ENCODE measurements around the gene PRR12.

PRR12 gene

DNA sequence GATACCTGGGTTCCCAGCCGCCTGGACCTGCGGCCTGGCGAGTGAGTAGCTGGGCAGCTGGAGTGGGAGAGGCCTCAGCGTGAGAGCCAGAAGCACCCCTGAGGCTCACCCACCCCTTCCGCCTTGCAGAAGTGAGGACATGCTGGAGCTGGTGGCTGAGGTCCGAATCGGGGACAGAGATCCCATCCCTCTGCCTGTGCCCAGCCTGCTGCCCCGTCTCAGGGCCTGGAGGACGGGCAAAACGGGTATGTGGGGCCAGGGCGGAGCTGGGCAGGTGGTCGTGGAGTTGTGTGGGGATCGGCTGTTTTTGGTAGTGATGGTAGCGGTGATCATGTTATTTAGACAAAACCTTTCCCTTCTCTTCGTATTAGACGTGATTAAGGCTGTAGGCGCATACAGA lies 55.6 kb downstream of the PRR12 start:
- no peak for DNase-seq

DNA sequence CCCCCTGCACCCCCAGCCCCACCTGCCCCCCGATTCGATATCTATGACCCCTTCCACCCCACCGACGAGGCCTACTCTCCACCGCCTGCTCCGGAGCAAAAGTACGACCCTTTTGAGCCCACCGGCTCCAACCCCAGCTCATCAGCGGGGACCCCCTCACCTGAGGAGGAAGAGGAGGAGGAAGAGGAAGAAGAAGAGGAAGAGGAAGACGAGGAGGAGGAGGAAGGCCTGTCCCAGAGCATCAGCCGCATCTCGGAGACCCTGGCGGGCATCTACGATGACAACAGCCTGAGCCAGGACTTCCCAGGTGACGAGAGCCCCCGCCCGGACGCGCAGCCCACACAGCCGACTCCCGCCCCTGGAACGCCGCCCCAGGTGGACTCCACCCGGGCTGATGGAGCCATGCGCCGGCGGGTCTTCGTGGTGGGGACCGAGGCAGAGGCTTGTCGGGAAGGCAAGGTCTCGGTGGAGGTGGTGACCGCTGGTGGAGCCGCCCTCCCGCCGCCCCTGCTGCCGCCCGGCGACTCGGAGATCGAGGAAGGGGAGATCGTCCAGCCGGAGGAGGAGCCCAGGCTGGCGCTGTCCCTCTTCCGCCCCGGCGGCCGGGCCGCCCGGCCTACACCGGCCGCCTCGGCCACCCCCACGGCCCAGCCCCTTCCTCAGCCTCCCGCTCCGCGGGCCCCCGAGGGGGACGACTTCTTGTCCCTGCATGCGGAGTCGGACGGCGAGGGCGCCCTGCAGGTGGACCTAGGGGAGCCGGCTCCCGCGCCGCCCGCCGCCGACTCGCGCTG lies 60.2 kb downstream of the PRR12 start:
- DNase-seq: no peak

DNA sequence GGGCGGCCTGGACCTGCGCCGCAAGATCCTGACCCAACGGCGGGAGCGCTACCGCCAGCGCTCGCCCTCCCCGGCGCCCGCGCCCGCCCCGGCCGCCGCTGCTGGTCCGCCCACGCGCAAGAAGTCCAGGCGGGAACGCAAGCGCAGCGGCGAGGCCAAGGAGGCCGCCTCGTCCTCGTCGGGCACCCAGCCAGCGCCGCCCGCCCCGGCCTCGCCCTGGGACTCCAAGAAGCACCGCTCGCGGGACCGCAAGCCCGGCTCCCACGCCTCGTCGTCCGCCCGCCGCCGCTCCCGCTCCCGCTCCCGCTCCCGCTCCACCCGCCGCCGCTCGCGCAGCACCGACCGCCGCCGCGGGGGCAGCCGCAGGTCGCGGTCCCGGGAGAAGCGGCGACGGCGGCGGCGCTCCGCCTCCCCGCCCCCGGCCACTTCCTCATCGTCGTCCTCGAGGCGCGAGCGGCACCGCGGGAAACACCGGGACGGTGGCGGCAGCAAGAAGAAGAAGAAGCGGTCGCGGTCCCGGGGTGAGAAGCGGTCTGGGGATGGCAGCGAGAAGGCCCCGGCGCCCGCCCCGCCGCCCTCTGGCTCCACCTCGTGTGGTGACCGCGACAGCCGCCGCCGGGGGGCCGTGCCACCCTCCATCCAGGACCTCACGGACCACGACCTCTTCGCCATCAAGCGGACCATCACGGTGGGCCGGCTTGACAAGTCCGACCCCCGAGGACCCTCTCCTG lies 61.0 kb downstream of the PRR12 start:
- DNase-seq: no peak

DNA sequence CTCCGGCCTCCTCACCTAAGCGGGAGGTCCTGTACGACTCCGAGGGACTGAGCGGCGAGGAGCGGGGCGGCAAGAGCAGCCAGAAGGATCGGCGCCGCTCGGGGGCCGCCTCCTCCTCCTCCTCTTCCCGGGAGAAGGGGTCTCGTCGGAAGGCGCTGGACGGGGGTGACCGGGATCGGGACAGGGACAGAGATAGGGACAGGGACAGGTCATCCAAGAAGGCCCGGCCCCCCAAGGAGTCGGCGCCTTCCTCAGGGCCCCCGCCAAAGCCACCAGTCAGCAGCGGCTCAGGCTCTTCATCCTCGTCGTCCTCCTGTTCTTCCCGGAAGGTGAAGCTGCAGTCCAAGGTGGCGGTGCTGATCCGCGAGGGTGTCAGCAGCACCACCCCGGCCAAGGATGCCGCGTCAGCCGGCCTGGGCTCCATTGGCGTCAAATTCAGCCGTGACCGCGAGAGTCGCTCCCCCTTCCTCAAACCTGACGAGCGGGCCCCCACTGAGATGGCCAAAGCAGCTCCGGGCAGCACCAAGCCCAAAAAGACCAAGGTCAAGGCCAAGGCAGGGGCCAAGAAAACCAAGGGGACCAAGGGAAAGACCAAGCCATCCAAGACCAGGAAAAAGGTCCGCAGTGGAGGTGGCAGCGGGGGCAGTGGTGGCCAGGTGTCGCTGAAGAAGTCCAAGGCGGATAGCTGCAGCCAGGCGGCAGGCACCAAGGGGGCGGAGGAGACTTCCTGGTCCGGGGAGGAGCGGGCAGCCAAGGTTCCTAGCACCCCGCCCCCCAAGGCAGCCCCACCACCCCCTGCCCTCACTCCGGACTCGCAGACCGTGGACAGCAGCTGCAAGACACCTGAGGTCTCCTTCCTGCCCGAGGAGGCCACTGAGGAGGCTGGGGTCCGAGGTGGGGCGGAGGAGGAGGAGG lies 61.8 kb downstream of the PRR12 start:
- no peak for DNase-seq

DNA sequence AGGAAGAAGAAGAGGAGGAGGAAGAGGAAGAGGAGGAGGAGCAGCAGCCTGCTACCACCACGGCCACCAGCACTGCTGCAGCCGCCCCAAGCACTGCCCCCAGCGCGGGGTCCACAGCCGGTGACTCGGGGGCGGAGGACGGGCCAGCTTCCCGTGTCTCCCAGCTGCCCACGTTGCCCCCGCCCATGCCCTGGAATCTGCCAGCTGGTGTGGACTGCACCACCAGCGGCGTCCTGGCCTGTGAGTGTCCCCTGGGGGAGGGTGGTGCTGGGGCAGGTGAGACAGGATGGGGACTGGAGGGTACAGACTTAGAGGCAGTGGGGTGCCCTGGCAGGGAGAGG lies 62.5 kb downstream of the PRR12 start:
- DNase-seq: no peak

DNA sequence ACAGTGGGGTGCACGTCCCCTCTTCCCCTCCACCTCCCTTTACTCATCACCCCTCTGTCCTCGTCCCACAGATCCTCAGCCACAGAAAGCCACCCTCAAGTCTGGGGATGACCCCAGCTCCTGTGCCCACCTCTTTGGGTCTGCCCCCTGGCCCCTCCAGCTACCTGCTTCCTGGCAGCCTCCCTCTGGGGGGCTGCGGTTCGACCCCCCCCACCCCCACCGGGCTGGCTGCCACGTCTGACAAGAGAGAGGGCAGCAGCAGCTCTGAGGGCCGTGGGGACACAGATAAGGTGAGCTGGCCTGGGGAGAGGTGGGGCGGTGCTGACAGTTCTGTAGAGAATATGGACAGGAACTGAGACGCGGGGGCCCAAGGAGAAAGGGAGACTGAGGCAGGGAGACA lies 63.6 kb downstream of the PRR12 start:
- no peak for DNase-seq

DNA sequence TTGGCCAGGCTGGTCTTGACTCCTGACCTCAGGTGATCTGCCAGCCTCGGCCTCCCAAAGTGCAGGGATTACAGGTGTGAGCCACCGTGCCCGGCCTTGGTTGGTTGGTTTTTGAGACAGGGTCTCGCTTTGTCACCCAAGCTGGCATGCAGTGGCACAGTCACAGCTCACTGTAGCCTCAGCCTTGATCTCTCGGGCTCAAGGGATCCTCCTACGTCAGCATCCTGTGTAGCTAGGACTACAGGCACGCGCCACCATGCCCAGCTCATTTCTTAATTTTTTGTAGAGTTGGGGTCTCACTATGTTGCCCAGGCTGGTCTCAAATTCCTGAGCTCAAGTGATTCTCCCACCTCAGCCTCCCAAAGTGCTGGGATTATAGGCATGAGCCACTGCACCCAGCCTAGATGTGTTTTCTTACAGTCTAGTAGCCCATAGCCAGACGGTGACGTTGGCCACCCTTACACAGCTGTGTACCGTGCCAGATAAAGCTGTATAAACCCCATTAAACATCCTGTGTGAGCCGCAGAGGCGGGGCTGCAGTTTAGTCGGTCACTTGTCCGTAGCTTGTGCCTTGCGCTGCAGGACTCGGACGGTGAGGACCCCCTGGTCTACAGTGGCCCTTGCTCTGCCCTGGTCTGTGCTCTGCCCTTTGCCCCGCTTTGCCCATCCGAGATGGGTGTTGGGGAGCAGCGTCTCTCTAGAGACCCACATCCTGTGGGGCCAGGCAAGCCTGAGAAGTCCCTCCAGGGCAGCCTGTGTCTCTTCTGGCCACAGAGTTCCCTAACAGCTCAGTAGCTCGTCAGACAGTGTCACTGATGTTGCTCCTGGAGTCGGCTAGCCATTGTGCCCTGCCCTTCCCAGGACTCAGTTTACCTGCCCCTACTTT lies 64.8 kb downstream of the PRR12 start:
- DNase-seq: no peak

DNA sequence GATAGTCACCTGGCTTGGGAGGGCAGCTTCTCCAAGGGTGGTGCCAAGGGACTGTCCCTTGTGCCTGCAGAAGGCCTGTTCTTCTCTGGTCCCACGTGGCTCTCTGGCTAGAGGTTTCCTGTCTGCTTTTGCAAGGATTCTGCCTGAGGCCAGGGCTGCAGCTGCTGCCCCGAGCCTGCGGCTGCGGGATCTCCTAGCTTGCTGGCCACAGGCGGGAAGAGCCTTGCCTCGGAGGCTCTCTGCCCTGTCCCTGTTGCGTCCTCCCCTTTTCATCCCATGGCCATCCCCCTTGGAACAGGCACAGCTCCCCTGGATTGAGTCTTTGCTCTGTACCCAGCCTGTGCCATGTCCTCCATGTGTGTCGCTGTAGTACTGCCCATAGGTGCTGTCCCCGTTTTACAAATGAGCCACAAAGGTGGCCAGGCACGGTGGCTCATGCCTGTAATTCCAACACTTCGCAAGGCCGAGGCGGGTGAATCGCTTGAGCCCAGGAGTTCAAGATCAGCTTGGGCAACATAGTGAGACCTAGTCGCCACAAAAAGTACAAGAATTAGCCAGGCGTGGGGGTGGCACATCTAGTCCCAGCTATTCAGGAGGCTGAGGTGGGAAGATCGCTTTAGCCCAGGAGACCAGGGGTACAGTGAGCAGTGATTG lies 65.6 kb downstream of the PRR12 start:
- no peak for DNase-seq

DNA sequence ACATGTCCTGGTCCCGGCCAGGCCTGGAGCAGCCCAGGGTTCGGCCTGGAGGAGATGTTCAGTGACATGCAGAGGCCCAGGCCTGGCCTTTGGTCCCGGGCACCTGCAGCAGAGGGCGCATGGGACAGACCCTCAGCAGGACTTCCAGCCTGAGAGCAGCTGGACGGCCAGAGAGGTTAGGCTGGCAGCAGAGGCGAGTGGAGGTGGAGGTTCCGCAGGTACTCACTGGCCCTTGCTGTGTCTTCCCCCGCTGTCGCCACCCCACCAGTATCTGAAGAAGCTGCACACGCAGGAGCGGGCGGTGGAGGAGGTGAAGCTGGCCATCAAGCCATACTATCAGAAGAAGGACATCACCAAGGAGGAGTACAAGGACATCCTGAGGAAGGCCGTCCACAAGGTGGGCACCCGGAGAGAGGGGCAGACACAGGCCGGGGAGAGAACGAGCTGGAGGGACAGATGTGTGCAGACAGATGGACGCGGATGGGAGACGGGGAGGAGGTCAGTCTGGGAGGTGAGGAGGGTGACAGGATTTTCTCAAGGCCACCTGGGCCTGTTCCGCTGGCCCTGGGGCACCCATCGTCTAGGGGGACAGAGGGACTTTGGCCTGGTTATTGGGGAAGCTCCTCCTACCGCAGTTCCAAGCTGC lies 66.6 kb downstream of the PRR12 start:
- no peak for DNase-seq

DNA sequence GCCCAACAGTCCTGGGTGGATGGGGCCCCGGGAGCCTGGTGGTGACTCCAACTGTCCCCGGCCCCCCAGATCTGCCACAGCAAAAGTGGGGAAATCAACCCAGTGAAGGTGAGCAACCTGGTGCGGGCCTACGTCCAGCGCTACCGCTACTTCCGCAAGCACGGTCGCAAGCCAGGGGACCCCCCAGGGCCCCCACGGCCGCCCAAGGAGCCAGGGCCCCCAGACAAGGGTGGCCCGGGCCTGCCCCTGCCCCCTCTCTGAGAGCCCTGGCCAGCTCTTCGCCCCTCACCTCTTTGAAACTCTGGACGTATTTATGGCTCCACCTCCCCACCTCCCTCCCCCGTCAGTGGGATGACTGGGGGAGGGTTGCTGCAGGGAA lies 67.1 kb downstream of the PRR12 start:
- DNase-seq: no peak

DNA sequence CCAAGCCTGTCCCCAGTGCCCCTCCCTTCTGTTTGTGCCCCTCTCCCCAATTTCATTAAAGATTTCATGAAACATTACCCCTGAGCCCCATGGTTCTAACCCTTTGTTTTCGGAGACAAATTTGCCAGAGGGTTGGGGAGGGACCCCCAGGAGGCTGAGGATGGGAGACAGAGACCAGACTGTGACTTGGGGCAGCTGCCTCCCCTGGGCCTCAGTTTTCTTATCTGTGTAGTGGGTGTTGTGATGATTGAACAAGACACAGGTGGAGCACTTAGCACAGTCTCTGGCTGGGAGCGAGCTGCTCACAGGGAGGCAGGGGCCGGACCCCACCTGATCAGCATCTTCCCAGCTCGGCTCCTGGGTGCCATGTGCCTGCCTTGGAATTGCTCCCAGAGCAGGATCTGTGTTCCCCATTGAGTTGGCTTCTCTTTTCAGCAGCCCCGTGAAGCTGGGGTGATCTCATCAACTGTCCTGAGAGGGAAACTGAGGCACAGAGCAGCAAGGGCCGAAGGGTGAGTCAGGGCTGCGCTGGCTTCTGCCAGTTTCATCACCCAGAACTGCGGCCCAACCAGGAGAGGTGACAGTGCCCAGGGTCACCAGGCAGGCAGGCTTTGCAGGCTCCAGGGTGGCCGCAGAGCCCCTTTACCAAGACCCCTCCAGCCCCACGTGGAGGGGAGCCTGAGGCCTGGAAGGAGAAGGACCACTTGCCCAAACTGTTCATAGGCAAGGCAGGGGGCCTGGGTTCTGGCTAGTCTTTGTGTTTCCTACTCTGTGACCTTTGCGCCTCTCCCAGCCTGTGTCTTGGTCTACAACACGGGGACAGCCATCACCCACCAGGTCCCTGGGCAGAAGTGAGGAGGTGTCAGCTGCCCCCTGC lies 67.8 kb downstream of the PRR12 start:
- no peak for DNase-seq

DNA sequence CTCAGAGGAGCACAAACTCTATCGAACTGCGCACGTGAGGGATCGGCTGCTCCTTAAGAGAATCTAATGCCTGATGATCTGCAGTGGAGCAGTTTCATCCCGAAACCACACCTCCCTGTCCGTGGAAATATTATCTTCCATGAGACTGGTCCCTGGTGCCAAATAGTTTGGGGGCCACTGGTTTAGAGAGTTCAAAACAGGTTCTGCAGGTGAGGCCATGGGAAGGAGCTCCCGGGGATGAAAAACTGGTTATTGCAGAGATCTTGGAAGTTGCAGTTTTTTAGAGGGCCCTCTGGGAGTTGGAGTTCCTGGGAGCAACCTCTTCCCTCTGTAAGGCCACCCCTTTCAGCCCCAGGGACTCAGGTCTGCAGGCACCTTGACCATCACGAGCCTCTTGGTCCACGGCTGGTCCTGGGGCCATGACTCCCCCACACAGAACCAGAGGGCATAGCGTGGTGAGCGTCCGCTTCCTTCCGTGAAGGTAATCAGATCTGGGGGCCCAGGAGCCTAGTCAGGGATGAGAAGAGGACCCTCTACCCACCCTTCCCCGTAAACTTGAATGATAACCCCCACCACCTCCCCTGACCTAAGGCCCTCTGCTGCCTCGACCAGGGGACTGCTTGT lies 69.5 kb downstream of the PRR12 start:
- DNase-seq: no peak

DNA sequence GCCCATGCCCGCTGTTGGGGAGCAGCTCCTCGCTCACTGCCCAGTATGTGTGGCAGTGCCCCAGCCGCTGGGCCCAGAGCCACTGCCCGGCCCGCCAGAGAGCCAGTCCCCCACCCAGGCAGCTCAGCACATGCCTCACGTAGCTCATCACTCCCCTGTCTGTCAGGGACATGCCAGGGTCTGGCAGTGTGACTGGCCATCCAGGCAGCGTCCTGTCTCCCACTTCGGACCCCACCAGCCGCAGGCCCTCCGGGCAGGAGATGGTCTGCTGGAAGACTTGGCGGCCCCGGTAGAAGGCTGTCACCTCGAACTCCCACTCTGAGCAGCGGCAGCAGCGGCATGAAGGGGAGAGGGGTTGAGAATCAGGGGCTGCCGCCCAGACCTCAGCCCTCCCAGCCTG lies 71.0 kb downstream of the PRR12 start:
- no peak for DNase-seq

DNA sequence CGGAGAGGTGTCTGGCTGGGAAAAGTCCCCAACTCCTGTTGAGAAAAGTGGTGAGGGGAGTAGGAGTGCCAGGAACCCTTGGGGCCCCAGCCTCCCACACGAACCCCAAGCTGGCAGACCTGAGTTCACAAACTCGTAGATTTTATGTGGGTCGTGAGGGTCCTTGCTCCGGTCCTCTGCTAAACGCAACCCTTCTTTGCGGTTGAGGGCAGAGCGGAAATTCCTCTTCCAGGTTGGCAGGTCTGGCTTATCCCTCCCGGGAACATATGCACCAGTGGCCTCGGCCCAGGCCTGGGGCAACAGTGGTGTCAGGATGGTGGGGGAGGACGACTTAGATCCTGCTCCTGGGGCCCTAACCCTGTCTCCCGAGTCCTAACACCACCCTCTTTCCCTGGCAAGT lies 72.2 kb downstream of the PRR12 start:
- no peak for DNase-seq

DNA sequence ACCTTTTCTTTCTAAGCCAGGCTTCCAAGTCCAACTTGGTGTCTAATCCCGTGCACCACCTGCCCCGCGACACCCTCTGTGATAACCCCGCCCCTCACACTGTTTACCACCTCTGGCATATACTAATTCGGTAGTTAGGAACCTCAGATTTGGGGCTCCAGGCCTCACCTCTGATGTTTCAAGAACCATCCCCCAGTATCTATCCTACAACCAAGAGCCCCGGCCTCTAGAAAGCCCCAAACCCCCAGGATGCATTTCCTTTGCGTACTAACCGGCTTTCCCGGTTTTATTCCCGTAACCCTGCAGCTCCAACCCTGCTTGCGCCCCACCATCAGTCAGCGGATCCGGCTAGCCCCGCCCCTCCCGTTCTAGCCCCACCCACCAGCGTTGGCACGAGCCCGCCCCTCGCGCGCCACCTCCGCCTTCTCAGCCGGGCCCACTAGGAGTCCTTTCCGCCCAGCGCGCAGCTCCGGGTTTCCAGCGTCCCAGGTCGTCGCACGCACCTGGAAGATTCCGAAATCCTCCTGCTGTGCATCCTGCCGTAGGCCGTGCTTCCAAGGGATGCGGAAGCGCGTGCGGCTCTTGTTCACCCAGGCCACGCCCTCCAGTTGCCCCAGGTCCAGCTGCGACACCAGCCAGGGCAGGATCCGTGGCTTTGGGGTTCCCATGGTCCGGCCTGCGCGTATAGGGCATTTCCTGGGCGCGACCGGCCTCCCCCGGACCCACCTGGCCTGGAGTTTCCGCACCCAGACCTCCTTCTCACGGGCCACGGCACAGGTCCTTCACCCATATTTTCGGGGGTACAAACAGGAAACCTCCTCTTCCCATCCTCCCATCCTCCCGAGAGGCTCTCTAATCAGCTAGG lies 73.4 kb downstream of the PRR12 start:
- peak; percentile 76 to 93 (median 85) for DNase-seq

DNA sequence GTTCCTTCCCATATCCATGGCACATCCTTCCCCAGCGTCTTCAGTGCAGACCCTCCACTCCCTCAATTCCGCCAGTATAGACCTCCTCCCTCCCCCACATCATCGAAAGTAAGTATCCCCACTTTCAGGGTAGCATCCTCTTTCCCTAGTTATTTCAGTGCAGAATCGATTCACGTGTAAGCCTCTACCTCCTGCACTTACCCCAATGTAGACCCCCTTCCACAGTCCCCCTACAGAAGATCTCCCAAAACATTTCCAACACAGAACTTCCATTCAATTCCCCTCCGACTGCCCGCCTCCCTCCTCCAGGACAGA lies 74.0 kb downstream of the PRR12 start:
- DNase-seq: no peak

DNA sequence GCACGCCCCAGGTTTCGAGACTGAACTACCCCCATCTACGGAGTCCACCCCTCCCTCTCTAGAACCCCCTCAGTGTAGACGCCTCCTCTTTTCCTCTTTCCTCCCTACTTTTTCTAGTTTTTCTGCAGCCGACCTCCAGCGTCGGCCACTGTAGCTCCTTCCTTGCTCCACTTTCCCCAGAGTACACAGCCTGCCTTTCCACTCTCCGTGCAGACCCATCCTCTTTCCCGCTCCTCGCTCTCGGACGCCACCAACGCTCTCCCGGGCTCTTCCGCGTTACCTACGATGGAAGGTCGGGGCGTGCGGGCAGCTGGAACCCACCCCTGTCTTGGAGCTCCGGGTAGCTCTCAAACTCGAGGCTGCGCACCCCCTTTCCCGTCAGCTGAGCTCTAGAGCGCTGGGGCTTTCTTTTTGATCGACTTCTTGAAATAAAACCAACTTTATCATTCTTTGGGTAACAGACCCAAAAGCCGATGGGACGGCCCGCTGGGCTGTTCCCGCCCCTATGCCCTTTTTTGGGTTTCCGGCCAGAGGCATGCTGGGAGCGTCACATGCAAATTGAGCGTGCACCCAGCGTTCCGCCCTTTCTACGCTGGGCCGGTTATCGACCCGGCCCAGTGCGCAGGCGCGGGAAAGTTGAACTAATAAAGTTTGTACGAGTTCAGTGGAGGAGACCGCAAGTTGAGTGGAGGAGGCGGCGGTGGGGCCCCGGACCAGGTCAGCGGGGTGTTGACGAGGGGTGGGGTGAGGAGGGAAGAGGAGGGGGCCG lies 74.6 kb downstream of the PRR12 start, which contains the start of the genes BCL2L12 and IRF3:
Gene BCL2L12, plus strand, starts transcription at position 583 of the 769 bp plus-strand sequence. CDS start 760 bp downstream, outside the sequence.
Gene IRF3, minus strand, starts transcription at position 507 of the 769 bp plus-strand sequence. CDS start 1,019 bp downstream, outside the sequence.
- DNase-seq: peak; percentile 99

DNA sequence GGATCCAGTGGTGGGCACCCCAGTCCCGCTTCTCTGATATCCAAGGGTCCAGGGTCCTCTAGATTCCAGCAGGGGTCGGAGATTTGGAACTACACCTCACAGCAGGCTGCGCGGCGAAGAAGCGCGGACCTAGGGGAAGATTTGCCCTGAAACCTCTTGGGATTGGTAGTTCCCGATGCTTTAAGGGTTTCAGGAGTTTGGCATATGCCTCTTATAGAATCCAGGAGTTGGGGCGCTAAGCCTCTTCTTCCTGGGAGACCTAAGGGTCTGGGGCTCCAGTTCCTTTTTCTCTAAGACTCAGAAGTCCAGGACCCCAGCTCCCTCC lies 75.1 kb downstream of the PRR12 start:
- DNase-seq: peak in 2 of 4 experiments; percentile 30 to 32

Measured in suppressor macrophage (primary cell).